Measurements from ENCODE around the gene STK26. TPM values are rescaled to one million over a fixed set of nuclear protein-coding genes. Genes with fewer than 3 reads are reported as not detected.
A peak's percentile ranks its signal among the peaks of the same experiment; 100 is the strongest.
"Not testable (repeated sequence)": the region's sequence is repeated elsewhere in the genome, so short reads cannot be mapped to it uniquely, and the experiment has no call there.

The STK26 gene
- total and polyA plus RNA-seq, 2 of the 13 experiments (the other 11 are each of a cell fraction or from before 2014, with no cell fraction given): 16.9 to 47.9 TPM

DNA sequence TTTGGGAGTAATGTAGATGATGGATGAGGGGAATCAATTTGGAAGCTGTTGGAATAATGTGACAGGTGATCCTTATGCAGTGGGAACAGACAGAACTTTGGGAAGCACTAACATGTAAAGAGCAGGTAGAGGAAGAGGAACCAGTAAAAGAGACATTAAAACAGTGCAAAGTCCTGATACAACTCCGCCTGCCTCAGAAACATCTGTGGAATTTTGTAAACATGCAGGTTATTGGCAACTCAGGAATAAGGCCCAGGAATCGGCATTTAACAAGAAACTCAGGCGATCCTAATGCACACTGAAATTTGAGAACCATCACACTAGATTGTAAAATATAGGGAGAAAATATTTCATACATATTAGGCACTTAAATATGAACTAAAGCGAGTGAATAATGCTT, 75.6 kb downstream of the STK26 start (continued):
- not testable (repeated sequence) for TF ChIP-seq FOXP1 (IDR thresholded peaks at IDR 0.05)
- 0 out of 2 replicates have a peak, but pooled peaks have one; percentile 24 for TF ChIP-seq FOXP1 (CRISPR knock-in tag; IDR thresholded peaks at IDR 0.05)

DNA sequence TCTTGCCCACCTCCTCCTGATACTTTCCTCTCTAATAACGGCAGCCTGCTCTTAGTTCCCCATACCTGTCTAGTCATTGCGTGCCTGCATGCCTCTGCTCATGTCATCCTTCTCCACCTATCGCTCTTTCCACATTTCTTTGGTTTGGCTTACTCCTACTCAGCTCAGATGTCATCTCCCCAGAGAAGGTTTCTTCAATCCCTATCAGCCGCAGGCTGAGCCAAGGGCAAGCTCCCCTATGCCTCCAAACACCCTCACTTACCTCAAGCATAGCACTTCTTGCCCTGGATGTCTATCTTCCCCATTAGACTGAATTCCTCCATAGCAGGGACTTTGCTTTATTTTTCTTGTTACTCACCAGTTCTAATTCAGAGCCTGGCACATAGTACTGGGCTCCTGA, 78.1 kb downstream of the STK26 start:
- Histone ChIP-seq H3K4me2 (ENCODE audit: low read depth, low read length) (no peak overlapping the region), H2AFZ (ENCODE audit: low read length) (no peak overlapping the region), H3K9me3 (ENCODE audit: low read length) (no peaks in the 10 kb centered on the region), H4K20me1 (ENCODE audit: insufficient read depth, low read length) (no peaks in the 10 kb centered on the region), H3K79me2 (ENCODE audit: insufficient read depth, low read length) (no peaks in the 10 kb centered on the region), H3K36me3 (replicated peaks in 1 of 2; ENCODE audit: control insufficient read depth in 1 of 2, insufficient read depth in 2 of 2, low read length in 2 of 2) (no peaks in the 10 kb centered on the region), H3K27ac (ENCODE audit: extremely low read length, insufficient read depth, low read length) (no peak overlapping the region), H3K27me3 (ENCODE audit: control insufficient read depth in 1 of 2, insufficient read depth in 2 of 2, low read length in 2 of 2) (no peaks in the 10 kb centered on the region; a peak in 1 of 5 replicates), H3K4me3 (replicated peaks in 1 of 3; ENCODE audit: insufficient read depth in 1 of 3, low read depth in 2 of 3, low read length in 3 of 3) (no peak overlapping the region), H3K9ac (ENCODE audit: insufficient read depth, low read depth, low read length) (no peak overlapping the region), H3K4me1 (ENCODE audit: insufficient read depth, low read length) (peaks cover 21% of the 10 kb centered on the region)
- no TSS peak for BruUV-seq (replicated peaks)
- TF ChIP-seq RFX3 (CRISPR knock-in tag; IDR thresholded peaks at IDR 0.05): no peak
- TF ChIP-seq TP53 (CRISPR knock-in tag; conservative IDR thresholded peaks at IDR 0.05): no peak
- no peak for TF ChIP-seq ATF4 (CRISPR knock-in tag; IDR thresholded peaks at IDR 0.05)
- TF ChIP-seq ZNF292 (CRISPR knock-in tag; IDR thresholded peaks at IDR 0.05; ENCODE audit: borderline replicate concordance, low read depth): no peak
- TF ChIP-seq THYN1 (CRISPR knock-in tag; IDR thresholded peaks at IDR 0.05; ENCODE audit: borderline replicate concordance, low read depth): no peak
- TF ChIP-seq SCMH1 (CRISPR knock-in tag; IDR thresholded peaks at IDR 0.05; ENCODE audit: borderline replicate concordance): no peak
- no peak for TF ChIP-seq ZNF747 (CRISPR knock-in tag; IDR thresholded peaks at IDR 0.05; ENCODE audit: borderline replicate concordance)
- no peak for TF ChIP-seq ARID5B (CRISPR knock-in tag; IDR thresholded peaks at IDR 0.05)
- TF ChIP-seq HNRNPL (IDR thresholded peaks at IDR 0.05; ENCODE audit: low read depth, low read length): no peak
- TF ChIP-seq ZIK1 (CRISPR knock-in tag; IDR thresholded peaks at IDR 0.05; ENCODE audit: borderline replicate concordance, low read depth): no peak
- no peak for TF ChIP-seq ZNF878 (CRISPR knock-in tag; IDR thresholded peaks at IDR 0.05)
- no peak for TF ChIP-seq FLYWCH1 (CRISPR knock-in tag; IDR thresholded peaks at IDR 0.05)
- no peak for TF ChIP-seq SUZ12 (IDR thresholded peaks at IDR 0.05; ENCODE audit: low read depth, low read length)
- no peak for TF ChIP-seq TARDBP (CRISPR knock-in tag; IDR thresholded peaks at IDR 0.05)
- no peak for TF ChIP-seq ZNF709 (CRISPR knock-in tag; IDR thresholded peaks at IDR 0.05)
- no peak for TF ChIP-seq CREB1 (IDR thresholded peaks at IDR 0.05)
- TF ChIP-seq CREB1 (CRISPR knock-in tag; IDR thresholded peaks at IDR 0.05): no peak
- no peak for FAIRE-seq
- 67% methylated on average over 4 of the region's 4 CpGs for WGBS (ENCODE audit: low lambda C conversion rate)
- in situ Hi-C loops (cut with HindIII; ENCODE audit: extremely low pct_ligation_motif_present, low pct_unique_long_range_greater_than_20kb) (no loop called here), intact Hi-C loops (cut with micrococcal nuclease; ENCODE audit: unreplicated experiment) (no loop called here)
- DNase-seq (ENCODE audit: low spot score): no peak
- ATAC-seq: no peak
- CTCF ChIA-PET (ENCODE audit: low intra/inter-chr PET ratio, low total read pairs): no interaction called here
- POLR2A ChIA-PET: no interaction called here
